Right atrium auricular region (tissue), 2 donors: ENCODE results near the gene SERPINE3. TPM values are rescaled to one million over a fixed set of nuclear protein-coding genes. Genes with fewer than 3 reads are reported as not detected.

Source experiments
- DNase-seq: peaks from one replicate; pipeline ENCODE4 v3.0.0-alpha.2; 2019; ENCODE audit warnings: low spot score
- H3K27ac ChIP-seq, 2 donors: fragments of 200-600 bp; sonication (generic); 1 replicate in 1 of 2; 2 replicates in 1 of 2; pipeline ENCODE4 v1.5.1; 2016 to 2019
- H3K27me3 ChIP-seq, 2 donors: fragments of 200-600 bp; sonication (generic); one replicate each; pipeline versions ENCODE4 v1.5.1 to v1.6.0; 2017 to 2019
- H3K36me3 ChIP-seq: fragments of 200-600 bp; sonication (generic); one replicate; pipeline ENCODE4 v1.5.1; 2016
- H3K4me1 ChIP-seq, 2 donors: fragments of 200-600 bp; sonication (generic); one replicate each; pipeline versions ENCODE4 v1.5.1 to v1.6.0; 2017 to 2019
- H3K4me3 ChIP-seq, 2 donors: fragments of 200-600 bp; sonication (generic); 1 replicate in 1 of 2; 2 replicates in 1 of 2; pipeline ENCODE4 v1.5.1; 2017 to 2019; ENCODE audit warnings: mild to moderate bottlenecking in 1 of 2, moderate library complexity in 1 of 2
- H3K9me3 ChIP-seq, 2 donors: fragments of 200-600 bp; sonication (generic); one replicate each; pipeline ENCODE4 v1.5.1; 2019
- CTCF ChIP-seq, 2 donors: fragments of 200-600 bp; sonication (generic); IDR thresholded peaks; one replicate each; pipeline ENCODE4 v1.5.1; 2019; ENCODE audit warnings: antibody characterized with exemption in 2 of 2
- total RNA-seq, 2 donors: library from RNA; depleted of rRNA; stranded (reverse); fragments of >200 nt; gene quantifications; one replicate each; pipeline ENCODE4 v1.1.0, GENCODE V29; 2016

Gene SERPINE3
- total RNA-seq, 2 donors from 2014 or later, result not detected

- no peaks in the 10 kb centered on the region for H3K4me1 ChIP-seq
- DNase-seq, result no peak
- H3K36me3 ChIP-seq, result no peaks in the 10 kb centered on the region
- TF ChIP-seq CTCF (IDR thresholded peaks at IDR 0.05), result no peak
- no peak overlapping the region for H3K4me3 ChIP-seq
- no peaks in the 10 kb centered on the region for H3K9me3 ChIP-seq
- no peaks in the 10 kb centered on the region for H3K27me3 ChIP-seq
- H3K27ac ChIP-seq, result no peak overlapping the region
Measured at GRCh38 chr13:51303882-51304281, 35.6 kb upstream of the SERPINE3 start.

GRCh38 chr13:51305271-51305967 is 34.1 kb upstream of the SERPINE3 start:
- no peak for DNase-seq
- Histone ChIP-seq H3K27ac (no peak overlapping the region), H3K27me3 (no peaks in the 10 kb centered on the region), H3K36me3 (no peaks in the 10 kb centered on the region), H3K9me3 (no peaks in the 10 kb centered on the region), H3K4me1 (no peaks in the 10 kb centered on the region), H3K4me3 (no peak overlapping the region)
- TF ChIP-seq CTCF (IDR thresholded peaks at IDR 0.05), result no peak

GRCh38 chr13:51308781-51309180 is 30.7 kb upstream of the SERPINE3 start:
- Histone ChIP-seq H3K4me1 (peaks cover 0 to 5% of the 10 kb centered on the region in 2 donors), H3K9me3 (no peaks in the 10 kb centered on the region), H3K36me3 (no peaks in the 10 kb centered on the region), H3K27ac (no peak overlapping the region), H3K27me3 (no peaks in the 10 kb centered on the region), H3K4me3 (no peak overlapping the region)
- DNase-seq, result no peak
- no peak for TF ChIP-seq CTCF (IDR thresholded peaks at IDR 0.05)

- Histone ChIP-seq H3K4me1 (peaks cover 0 to 9% of the 10 kb centered on the region in 2 donors), H3K9me3 (no peaks in the 10 kb centered on the region), H3K4me3 (no peak overlapping the region), H3K36me3 (no peaks in the 10 kb centered on the region), H3K27ac (no peak overlapping the region), H3K27me3 (no peaks in the 10 kb centered on the region)
- no peak for TF ChIP-seq CTCF (IDR thresholded peaks at IDR 0.05)
- DNase-seq, result no peak
Measured at GRCh38 chr13:51311231-51311630, 28.3 kb upstream of the SERPINE3 start.

GRCh38 chr13:51311957-51312520 is 27.5 kb upstream of the SERPINE3 start:
- Histone ChIP-seq H3K27me3 (no peaks in the 10 kb centered on the region), H3K4me1 (peaks cover 0 to 9% of the 10 kb centered on the region in 2 donors), H3K27ac (no peak overlapping the region), H3K4me3 (no peak overlapping the region), H3K36me3 (no peaks in the 10 kb centered on the region), H3K9me3 (no peaks in the 10 kb centered on the region)
- TF ChIP-seq CTCF (IDR thresholded peaks at IDR 0.05), result no peak
- DNase-seq, result no peak
